Measurements from ENCODE around the gene LYPD6B.

- TF ChIP-seq GABPA (IDR thresholded peaks at IDR 0.05; ENCODE audit: low read depth), result no peak
- TF ChIP-seq, protein P1, sequence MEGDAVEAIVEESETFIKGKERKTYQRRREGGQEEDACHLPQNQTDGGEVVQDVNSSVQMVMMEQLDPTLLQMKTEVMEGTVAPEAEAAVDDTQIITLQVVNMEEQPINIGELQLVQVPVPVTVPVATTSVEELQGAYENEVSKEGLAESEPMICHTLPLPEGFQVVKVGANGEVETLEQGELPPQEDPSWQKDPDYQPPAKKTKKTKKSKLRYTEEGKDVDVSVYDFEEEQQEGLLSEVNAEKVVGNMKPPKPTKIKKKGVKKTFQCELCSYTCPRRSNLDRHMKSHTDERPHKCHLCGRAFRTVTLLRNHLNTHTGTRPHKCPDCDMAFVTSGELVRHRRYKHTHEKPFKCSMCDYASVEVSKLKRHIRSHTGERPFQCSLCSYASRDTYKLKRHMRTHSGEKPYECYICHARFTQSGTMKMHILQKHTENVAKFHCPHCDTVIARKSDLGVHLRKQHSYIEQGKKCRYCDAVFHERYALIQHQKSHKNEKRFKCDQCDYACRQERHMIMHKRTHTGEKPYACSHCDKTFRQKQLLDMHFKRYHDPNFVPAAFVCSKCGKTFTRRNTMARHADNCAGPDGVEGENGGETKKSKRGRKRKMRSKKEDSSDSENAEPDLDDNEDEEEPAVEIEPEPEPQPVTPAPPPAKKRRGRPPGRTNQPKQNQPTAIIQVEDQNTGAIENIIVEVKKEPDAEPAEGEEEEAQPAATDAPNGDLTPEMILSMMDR (IDR thresholded peaks at IDR 0.05; ENCODE audit: insufficient read depth, low read length), result no peak
- TF ChIP-seq POLR2AphosphoS5 (IDR thresholded peaks at IDR 0.05; ENCODE audit: low read depth), result no peak
- TF ChIP-seq, protein P2, sequence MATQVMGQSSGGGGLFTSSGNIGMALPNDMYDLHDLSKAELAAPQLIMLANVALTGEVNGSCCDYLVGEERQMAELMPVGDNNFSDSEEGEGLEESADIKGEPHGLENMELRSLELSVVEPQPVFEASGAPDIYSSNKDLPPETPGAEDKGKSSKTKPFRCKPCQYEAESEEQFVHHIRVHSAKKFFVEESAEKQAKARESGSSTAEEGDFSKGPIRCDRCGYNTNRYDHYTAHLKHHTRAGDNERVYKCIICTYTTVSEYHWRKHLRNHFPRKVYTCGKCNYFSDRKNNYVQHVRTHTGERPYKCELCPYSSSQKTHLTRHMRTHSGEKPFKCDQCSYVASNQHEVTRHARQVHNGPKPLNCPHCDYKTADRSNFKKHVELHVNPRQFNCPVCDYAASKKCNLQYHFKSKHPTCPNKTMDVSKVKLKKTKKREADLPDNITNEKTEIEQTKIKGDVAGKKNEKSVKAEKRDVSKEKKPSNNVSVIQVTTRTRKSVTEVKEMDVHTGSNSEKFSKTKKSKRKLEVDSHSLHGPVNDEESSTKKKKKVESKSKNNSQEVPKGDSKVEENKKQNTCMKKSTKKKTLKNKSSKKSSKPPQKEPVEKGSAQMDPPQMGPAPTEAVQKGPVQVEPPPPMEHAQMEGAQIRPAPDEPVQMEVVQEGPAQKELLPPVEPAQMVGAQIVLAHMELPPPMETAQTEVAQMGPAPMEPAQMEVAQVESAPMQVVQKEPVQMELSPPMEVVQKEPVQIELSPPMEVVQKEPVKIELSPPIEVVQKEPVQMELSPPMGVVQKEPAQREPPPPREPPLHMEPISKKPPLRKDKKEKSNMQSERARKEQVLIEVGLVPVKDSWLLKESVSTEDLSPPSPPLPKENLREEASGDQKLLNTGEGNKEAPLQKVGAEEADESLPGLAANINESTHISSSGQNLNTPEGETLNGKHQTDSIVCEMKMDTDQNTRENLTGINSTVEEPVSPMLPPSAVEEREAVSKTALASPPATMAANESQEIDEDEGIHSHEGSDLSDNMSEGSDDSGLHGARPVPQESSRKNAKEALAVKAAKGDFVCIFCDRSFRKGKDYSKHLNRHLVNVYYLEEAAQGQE (IDR thresholded peaks at IDR 0.05; ENCODE audit: insufficient replicate concordance, low read depth), result no peak
These were observed 16.7 kb upstream of the LYPD6B start for GRCh38 chr2:149021761-149022160.

Measured in HL-60 (cell line).